Mammary epithelial cell (primary cell): ENCODE data around the gene ST6GAL1.
"Not testable (repeated sequence)": the region's sequence is repeated elsewhere in the genome, so short reads cannot be mapped to it uniquely, and the experiment has no call there.

Experiments
- EZH2 ChIP-seq: IDR thresholded peaks from 2 replicates; pipeline ENCODE4 v1.6.1; 2012; ENCODE audit warnings: low read length, inconsistent platforms, borderline replicate concordance
- TF ChIP-seq, protein P1 (sequence below), 2 donors: IDR thresholded peaks in 1 of 2; conservative IDR thresholded peaks in 1 of 2; 2 replicates each; pipeline ENCODE4 v1.5.1; 2011 to 2012; ENCODE audit warnings: inconsistent platforms in 2 of 2, low read length in 2 of 2, mild to moderate bottlenecking in 2 of 2, control low read depth in 1 of 2, low read depth in 1 of 2; ENCODE audit not compliant: insufficient read depth in 1 of 2; ENCODE audit errors: extremely low read depth in 1 of 2

DNA sequence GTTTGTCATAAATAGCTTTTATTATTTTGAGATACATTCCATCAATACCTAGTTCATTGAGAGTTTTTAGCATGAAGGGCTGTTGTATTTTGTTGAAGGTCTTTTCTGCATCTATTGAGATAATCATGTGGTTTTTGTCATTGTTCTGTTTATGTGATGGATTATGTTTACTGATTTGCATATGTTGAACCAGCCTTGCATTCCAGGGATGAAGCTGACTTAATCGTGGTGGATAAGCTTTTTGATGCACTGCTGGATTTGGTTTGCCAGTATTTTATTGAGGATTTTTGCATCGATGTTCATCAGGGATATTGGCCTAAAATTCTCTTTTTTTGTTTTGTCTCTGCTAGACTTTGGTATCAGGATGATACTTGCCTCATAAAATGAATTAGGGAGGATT is 124.1 kb downstream of the ST6GAL1 start:
- TF ChIP-seq EZH2, result not testable (repeated sequence)
- TF ChIP-seq, protein P1, sequence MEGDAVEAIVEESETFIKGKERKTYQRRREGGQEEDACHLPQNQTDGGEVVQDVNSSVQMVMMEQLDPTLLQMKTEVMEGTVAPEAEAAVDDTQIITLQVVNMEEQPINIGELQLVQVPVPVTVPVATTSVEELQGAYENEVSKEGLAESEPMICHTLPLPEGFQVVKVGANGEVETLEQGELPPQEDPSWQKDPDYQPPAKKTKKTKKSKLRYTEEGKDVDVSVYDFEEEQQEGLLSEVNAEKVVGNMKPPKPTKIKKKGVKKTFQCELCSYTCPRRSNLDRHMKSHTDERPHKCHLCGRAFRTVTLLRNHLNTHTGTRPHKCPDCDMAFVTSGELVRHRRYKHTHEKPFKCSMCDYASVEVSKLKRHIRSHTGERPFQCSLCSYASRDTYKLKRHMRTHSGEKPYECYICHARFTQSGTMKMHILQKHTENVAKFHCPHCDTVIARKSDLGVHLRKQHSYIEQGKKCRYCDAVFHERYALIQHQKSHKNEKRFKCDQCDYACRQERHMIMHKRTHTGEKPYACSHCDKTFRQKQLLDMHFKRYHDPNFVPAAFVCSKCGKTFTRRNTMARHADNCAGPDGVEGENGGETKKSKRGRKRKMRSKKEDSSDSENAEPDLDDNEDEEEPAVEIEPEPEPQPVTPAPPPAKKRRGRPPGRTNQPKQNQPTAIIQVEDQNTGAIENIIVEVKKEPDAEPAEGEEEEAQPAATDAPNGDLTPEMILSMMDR (conservative IDR thresholded peaks at IDR 0.05 in 1 of 2, IDR thresholded peaks at IDR 0.05 in 1 of 2; ENCODE audit: extremely low read depth in 1 of 2, insufficient read depth in 1 of 2, low read depth in 1 of 2, low read length in 2 of 2), result not testable (repeated sequence)
